ENCODE measurements around the gene TEKT3.

DNA sequence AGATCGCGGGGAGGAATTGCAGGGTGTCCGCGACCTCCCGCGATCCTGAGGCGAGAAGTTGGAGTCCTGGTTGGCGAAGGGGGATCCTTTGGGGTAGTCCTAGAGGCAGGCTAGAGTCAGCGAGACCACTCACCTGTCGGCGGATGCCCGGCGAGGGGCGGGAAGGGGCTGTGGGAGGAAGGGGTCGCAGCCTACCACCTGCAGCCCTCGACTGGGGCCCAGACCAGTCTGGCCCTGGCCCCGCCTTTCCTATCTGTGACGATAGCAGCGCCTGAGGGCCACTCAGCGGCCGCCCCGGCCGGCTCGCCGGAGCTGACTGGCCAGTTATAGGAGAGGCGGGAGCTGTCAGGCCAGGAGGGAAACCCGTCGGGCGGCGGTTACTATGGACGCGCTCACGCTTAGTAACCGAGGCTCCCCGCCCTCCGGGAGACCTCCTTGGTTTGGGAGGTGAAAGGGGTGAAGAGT lies at the start of gene TEKT3:
- TF ChIP-seq, protein P1, sequence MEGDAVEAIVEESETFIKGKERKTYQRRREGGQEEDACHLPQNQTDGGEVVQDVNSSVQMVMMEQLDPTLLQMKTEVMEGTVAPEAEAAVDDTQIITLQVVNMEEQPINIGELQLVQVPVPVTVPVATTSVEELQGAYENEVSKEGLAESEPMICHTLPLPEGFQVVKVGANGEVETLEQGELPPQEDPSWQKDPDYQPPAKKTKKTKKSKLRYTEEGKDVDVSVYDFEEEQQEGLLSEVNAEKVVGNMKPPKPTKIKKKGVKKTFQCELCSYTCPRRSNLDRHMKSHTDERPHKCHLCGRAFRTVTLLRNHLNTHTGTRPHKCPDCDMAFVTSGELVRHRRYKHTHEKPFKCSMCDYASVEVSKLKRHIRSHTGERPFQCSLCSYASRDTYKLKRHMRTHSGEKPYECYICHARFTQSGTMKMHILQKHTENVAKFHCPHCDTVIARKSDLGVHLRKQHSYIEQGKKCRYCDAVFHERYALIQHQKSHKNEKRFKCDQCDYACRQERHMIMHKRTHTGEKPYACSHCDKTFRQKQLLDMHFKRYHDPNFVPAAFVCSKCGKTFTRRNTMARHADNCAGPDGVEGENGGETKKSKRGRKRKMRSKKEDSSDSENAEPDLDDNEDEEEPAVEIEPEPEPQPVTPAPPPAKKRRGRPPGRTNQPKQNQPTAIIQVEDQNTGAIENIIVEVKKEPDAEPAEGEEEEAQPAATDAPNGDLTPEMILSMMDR (conservative IDR thresholded peaks at IDR 0.05; ENCODE audit: low read length) = no peak
- TF ChIP-seq EZH2phosphoT487 (IDR thresholded peaks at IDR 0.05; ENCODE audit: borderline replicate concordance, low read depth, low read length) = no peak
